MM.1S (cell line): ENCODE data around the gene DDX39A.

Source experiments
- EZH2 ChIP-seq: fragments of 300-600 bp; sonication (generic); optimal IDR thresholded peaks from 2 replicates; pipeline ENCODE3; 2017; ENCODE audit warnings: low read depth, mild to moderate bottlenecking, antibody characterized with exemption, low read length, mixed read lengths
- TF ChIP-seq, protein P1 (sequence below): fragments of 300-600 bp; sonication (generic); IDR thresholded peaks from 2 replicates; pipeline ENCODE4 v1.5.1; 2016; ENCODE audit warnings: antibody characterized with exemption, low read length, mixed read lengths

DNA sequence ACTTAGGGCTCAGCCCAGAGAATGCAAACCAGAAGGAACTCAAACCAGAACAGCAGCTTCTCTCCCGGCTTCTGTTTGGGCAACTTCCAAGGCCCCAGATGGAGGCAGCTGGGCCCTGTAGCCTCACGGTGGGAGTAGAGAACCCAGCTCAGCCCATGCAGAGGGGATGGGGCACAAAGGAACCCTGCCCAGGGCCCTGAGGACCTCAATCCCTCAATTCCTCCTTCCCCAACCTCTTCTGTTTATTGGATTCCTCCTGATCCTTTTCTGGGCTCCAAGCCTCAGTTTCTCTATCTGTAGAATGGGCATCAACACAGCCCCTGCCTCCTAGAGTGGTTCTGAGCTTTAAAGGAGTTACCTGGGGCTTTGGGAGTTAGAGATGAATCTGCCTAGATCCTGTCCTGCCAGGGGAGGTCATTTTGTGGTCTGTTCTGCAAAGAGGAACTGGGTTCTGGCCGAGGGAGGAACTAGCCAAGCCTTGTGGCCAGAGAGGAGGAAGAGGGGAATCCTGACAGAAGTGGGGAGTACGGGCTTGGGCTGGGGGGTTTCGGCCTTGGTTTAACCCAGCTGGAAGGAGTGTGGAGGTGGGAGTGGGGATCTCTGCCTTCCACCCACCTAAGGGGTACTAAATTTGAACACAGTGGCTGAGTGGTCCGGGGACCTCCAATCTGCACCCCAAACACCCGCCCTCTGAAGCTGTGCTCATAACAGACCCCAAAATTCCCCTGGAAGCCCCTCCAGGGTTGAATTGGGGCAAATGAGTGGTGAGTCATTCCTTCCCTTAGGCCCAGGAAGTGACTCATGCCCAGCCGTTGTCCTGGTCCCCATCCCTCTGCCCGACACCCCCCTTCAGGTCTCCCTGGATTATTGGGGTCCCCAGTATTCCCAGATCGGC is 35.2 kb downstream of the DDX39A start:
- TF ChIP-seq, protein P1, sequence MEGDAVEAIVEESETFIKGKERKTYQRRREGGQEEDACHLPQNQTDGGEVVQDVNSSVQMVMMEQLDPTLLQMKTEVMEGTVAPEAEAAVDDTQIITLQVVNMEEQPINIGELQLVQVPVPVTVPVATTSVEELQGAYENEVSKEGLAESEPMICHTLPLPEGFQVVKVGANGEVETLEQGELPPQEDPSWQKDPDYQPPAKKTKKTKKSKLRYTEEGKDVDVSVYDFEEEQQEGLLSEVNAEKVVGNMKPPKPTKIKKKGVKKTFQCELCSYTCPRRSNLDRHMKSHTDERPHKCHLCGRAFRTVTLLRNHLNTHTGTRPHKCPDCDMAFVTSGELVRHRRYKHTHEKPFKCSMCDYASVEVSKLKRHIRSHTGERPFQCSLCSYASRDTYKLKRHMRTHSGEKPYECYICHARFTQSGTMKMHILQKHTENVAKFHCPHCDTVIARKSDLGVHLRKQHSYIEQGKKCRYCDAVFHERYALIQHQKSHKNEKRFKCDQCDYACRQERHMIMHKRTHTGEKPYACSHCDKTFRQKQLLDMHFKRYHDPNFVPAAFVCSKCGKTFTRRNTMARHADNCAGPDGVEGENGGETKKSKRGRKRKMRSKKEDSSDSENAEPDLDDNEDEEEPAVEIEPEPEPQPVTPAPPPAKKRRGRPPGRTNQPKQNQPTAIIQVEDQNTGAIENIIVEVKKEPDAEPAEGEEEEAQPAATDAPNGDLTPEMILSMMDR: no peak
- TF ChIP-seq EZH2: no peak
